IPS-18c (cell line): ENCODE results near the gene PNPLA2.
A peak's percentile ranks its signal among the peaks of the same experiment; 100 is the strongest.

ENCODE experiments used
- H3K4me3 ChIP-seq: 2 replicates; pipeline ENCODE4 v1.7.0; 2013; ENCODE audit warnings: low read depth, mild to moderate bottlenecking, low read length, moderate library complexity; ENCODE audit not compliant: insufficient read depth
- H3K9me3 ChIP-seq: one replicate; pipeline ENCODE4 v1.6.1; 2013; ENCODE audit warnings: mild to moderate bottlenecking, low read length, moderate library complexity; ENCODE audit not compliant: control insufficient read depth, insufficient read depth

Gene PNPLA2

GRCh38 chr11:832529-833113, 13.9 kb downstream of the PNPLA2 start, which contains the start of gene CD151:
CD151 (plus strand) TSS chr11:832952; CDS start chr11:836070, 3,118 bp downstream.
- peak within 1 kb of the TSS; percentile 66 for H3K4me3 ChIP-seq
- peaks cover 5% of the 10 kb centered on the region for H3K9me3 ChIP-seq

GRCh38 chr11:833114-833791, 14.5 kb downstream of the PNPLA2 start:
- H3K4me3 ChIP-seq, result peak overlapping the region; percentile 66
- H3K9me3 ChIP-seq, result peaks cover 5% of the 10 kb centered on the region

- Histone ChIP-seq H3K9me3 (peaks cover 5% of the 10 kb centered on the region), H3K4me3 (peak overlapping the region; percentile 66)
Measured at GRCh38 chr11:833849-834311, 15.2 kb downstream of the PNPLA2 start.

- Histone ChIP-seq H3K4me3 (no peak overlapping the region), H3K9me3 (peaks cover 5% of the 10 kb centered on the region)
Measured at GRCh38 chr11:834371-835316, 15.9 kb downstream of the PNPLA2 start.

GRCh38 chr11:836274-836673, 17.6 kb downstream of the PNPLA2 start:
- no peak overlapping the region for H3K4me3 ChIP-seq
- peaks cover 2% of the 10 kb centered on the region for H3K9me3 ChIP-seq

GRCh38 chr11:836700-837099, 18.0 kb downstream of the PNPLA2 start:
- H3K4me3 ChIP-seq, result no peak overlapping the region
- H3K9me3 ChIP-seq, result peaks cover 2% of the 10 kb centered on the region

GRCh38 chr11:837189-837989, 18.7 kb downstream of the PNPLA2 start:
- H3K9me3 ChIP-seq, result peaks cover 2% of the 10 kb centered on the region

GRCh38 chr11:837990-838307, 19.2 kb downstream of the PNPLA2 start:
- Histone ChIP-seq H3K4me3 (no peak overlapping the region), H3K9me3 (peaks cover 2% of the 10 kb centered on the region)

More at GRCh38 chr11:837189-837989, 18.7 kb downstream of the PNPLA2 start:
- no peak overlapping the region for H3K4me3 ChIP-seq

GRCh38 chr11:838441-839279, 19.9 kb downstream of the PNPLA2 start:
- H3K9me3 ChIP-seq, result peaks cover 2% of the 10 kb centered on the region
- no peak overlapping the region for H3K4me3 ChIP-seq

GRCh38 chr11:839280-839623, 20.5 kb downstream of the PNPLA2 start:
- Histone ChIP-seq H3K4me3 (no peak overlapping the region), H3K9me3 (peaks cover 2% of the 10 kb centered on the region)

GRCh38 chr11:839875-840617, 21.3 kb downstream of the PNPLA2 start:
- H3K4me3 ChIP-seq, result no peak overlapping the region

GRCh38 chr11:841981-842369, 23.3 kb downstream of the PNPLA2 start:
- H3K4me3 ChIP-seq, result peak overlapping the region; percentile 93
- no peaks in the 10 kb centered on the region for H3K9me3 ChIP-seq

More at GRCh38 chr11:839875-840617, 21.3 kb downstream of the PNPLA2 start:
- H3K9me3 ChIP-seq, result no peaks in the 10 kb centered on the region

GRCh38 chr11:842370-843002, 23.8 kb downstream of the PNPLA2 start, which contains the start of the genes POLR2L and TSPAN4:
POLR2L (minus strand) TSS chr11:842529; CDS start chr11:842508, 21 bp downstream.
TSPAN4 (plus strand) TSS chr11:842852; CDS start chr11:850305, 7,453 bp downstream.
- H3K9me3 ChIP-seq, result no peaks in the 10 kb centered on the region
- peak within 1 kb of the TSS; percentile 93 for H3K4me3 ChIP-seq

- Histone ChIP-seq H3K9me3 (no peaks in the 10 kb centered on the region), H3K4me3 (peak overlapping the region; percentile 93)
Measured at GRCh38 chr11:843086-843734, 24.5 kb downstream of the PNPLA2 start.
